ENCODE results near the gene ERN2. TPM values are rescaled to one million over a fixed set of nuclear protein-coding genes. Genes with fewer than 3 reads are reported as not detected.

Gene ERN2
- total RNA-seq, 2 donors from 2014 or later, result 3.2 TPM; not detected in 1

DNA sequence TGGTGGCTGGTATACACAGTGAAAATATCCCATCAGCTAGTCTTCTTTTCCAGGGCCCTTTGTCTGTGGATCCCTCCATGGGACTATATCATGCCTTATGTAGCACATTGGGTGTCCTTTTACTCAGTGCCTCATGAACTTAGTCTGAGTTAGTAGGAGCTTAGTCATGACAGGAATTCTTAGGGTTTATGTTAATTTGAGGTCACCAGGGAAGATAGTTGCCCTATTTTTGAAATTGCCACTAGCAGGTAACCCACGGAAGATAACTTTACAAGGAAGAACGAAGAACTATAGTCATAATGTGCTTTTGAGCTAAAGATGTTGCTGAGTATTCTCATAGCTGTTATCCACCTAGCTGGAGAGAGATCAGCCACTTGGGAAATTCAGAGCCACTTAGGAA lies 49.1 kb downstream of the ERN2 start:
- Histone ChIP-seq H3K27ac (no peak overlapping the region), H3K27me3 (replicated peaks; ENCODE audit: insufficient read depth) (no peaks in the 10 kb centered on the region), H3K4me1 (ENCODE audit: control insufficient read depth in 1 of 2, low read depth in 2 of 2) (no peaks in the 10 kb centered on the region), H3K36me3 (peaks cover 80% of the 10 kb centered on the region), H3K4me3 (no peak overlapping the region), H3K9me3 (no peaks in the 10 kb centered on the region)
- DNase-seq (ENCODE audit: low spot score), result no peak
- no peak for ATAC-seq (ENCODE audit: insufficient number of reproducible peaks, low FRiP score, low read depth)
- TF ChIP-seq, protein P1, sequence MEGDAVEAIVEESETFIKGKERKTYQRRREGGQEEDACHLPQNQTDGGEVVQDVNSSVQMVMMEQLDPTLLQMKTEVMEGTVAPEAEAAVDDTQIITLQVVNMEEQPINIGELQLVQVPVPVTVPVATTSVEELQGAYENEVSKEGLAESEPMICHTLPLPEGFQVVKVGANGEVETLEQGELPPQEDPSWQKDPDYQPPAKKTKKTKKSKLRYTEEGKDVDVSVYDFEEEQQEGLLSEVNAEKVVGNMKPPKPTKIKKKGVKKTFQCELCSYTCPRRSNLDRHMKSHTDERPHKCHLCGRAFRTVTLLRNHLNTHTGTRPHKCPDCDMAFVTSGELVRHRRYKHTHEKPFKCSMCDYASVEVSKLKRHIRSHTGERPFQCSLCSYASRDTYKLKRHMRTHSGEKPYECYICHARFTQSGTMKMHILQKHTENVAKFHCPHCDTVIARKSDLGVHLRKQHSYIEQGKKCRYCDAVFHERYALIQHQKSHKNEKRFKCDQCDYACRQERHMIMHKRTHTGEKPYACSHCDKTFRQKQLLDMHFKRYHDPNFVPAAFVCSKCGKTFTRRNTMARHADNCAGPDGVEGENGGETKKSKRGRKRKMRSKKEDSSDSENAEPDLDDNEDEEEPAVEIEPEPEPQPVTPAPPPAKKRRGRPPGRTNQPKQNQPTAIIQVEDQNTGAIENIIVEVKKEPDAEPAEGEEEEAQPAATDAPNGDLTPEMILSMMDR (IDR thresholded peaks at IDR 0.05), result no peak

GRCh38 chr16:23651943-23652468 lies 61.0 kb downstream of the ERN2 start:
- no peak for DNase-seq (ENCODE audit: low spot score)
- Histone ChIP-seq H3K4me3 (no peak overlapping the region), H3K36me3 (no peaks in the 10 kb centered on the region), H3K27ac (no peak overlapping the region), H3K4me1 (ENCODE audit: control insufficient read depth in 1 of 2, low read depth in 2 of 2) (no peaks in the 10 kb centered on the region), H3K9me3 (no peaks in the 10 kb centered on the region), H3K27me3 (replicated peaks; ENCODE audit: insufficient read depth) (no peaks in the 10 kb centered on the region)
- TF ChIP-seq, protein P1 (IDR thresholded peaks at IDR 0.05), result no peak
- no peak for ATAC-seq (ENCODE audit: insufficient number of reproducible peaks, low FRiP score, low read depth)

GRCh38 chr16:23650674-23651416 lies 62.2 kb downstream of the ERN2 start:
- no peak overlapping the region for H3K27ac ChIP-seq
- no peak for ATAC-seq (ENCODE audit: insufficient number of reproducible peaks, low FRiP score, low read depth)
- no peaks in the 10 kb centered on the region for H3K27me3 ChIP-seq (replicated peaks; ENCODE audit: insufficient read depth)
- no peaks in the 10 kb centered on the region for H3K4me1 ChIP-seq (ENCODE audit: control insufficient read depth in 1 of 2, low read depth in 2 of 2)
- H3K4me3 ChIP-seq, result no peak overlapping the region
- no peaks in the 10 kb centered on the region for H3K9me3 ChIP-seq
- TF ChIP-seq, protein P1 (IDR thresholded peaks at IDR 0.05), result no peak
- H3K36me3 ChIP-seq, result no peaks in the 10 kb centered on the region
- no peak for DNase-seq (ENCODE audit: low spot score)

DNA sequence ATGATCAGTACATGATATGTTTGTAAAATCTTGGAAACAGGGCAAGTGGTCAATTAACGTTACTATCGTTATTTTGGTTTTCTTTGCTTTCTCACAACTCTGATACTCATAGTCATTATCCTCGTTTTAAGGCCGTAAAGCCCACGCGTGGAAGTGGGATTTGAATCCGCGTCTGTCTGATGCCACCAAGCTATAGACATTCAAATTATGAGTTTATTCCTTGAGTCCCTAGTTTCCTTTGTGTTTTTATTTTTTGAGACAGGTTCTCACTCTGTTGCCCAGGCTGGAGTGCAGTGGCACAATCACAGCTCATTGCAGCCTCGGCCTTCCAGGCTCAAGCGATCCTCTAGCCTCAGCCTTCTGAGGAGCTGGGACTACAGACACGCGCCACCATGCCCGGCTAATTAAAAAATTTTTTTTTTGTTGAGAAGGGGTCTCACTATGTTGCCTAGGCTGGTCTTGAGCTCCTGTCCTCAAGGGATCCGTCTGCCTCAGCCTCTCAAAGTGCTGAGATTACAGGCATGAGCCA lies 70.7 kb downstream of the ERN2 start:
- Histone ChIP-seq H3K4me3 (peak overlapping the region; percentile 99), H3K27ac (peak overlapping the region in 1 of 2 donors; percentile 69), H3K36me3 (peaks cover 6% of the 10 kb centered on the region), H3K27me3 (replicated peaks; ENCODE audit: insufficient read depth) (no peaks in the 10 kb centered on the region), H3K9me3 (no peaks in the 10 kb centered on the region), H3K4me1 (ENCODE audit: control insufficient read depth in 1 of 2, low read depth in 2 of 2) (peaks cover 16 to 24% of the 10 kb centered on the region in 2 donors)
- no peak for ATAC-seq (ENCODE audit: insufficient number of reproducible peaks, low FRiP score, low read depth)
- TF ChIP-seq, protein P1 (IDR thresholded peaks at IDR 0.05), result no peak
- DNase-seq (ENCODE audit: low spot score), result no peak

GRCh38 chr16:23640931-23641765 lies 71.9 kb downstream of the ERN2 start, which contains the start of the genes DCTN5 and PALB2:
DCTN5 (plus strand) TSS chr16:23641466; CDS start chr16:23641543, 77 bp downstream.
PALB2 (minus strand) TSS chr16:23641310; CDS start chr16:23641157, 153 bp downstream.
- ATAC-seq (ENCODE audit: insufficient number of reproducible peaks, low FRiP score, low read depth) (peak; percentile 99), DNase-seq (ENCODE audit: low spot score) (peak; percentile 71)
- peak within 1 kb of the TSS; percentile 63 to 69 for H3K27ac ChIP-seq
- H3K4me1 ChIP-seq (ENCODE audit: control insufficient read depth in 1 of 2, low read depth in 2 of 2), result peaks cover 16 to 24% of the 10 kb centered on the region in 2 donors
- TF ChIP-seq, protein P1 (IDR thresholded peaks at IDR 0.05), result no peak
- peak within 1 kb of the TSS; percentile 99 for H3K4me3 ChIP-seq
- peaks cover 6% of the 10 kb centered on the region for H3K36me3 ChIP-seq
- H3K9me3 ChIP-seq, result no peaks in the 10 kb centered on the region
- no peaks in the 10 kb centered on the region for H3K27me3 ChIP-seq (replicated peaks; ENCODE audit: insufficient read depth)
